ENCODE measurements around the gene DMBT1.
"Not testable (repeated sequence)": the region's sequence is repeated elsewhere in the genome, so short reads cannot be mapped to it uniquely, and the experiment has no call there.

Gene DMBT1

GRCh38 chr10:122571892-122572291, 11.3 kb downstream of the DMBT1 start:
- H3K27ac ChIP-seq, result no peak overlapping the region

GRCh38 chr10:122575776-122576175, 15.2 kb downstream of the DMBT1 start:
- H3K4me3 ChIP-seq, result no peak overlapping the region
- H3K27ac ChIP-seq, result no peak overlapping the region

More at GRCh38 chr10:122571892-122572291, 11.3 kb downstream of the DMBT1 start:
- no peak overlapping the region for H3K4me3 ChIP-seq

- Histone ChIP-seq H3K4me3 (no peak overlapping the region), H3K27ac (no peak overlapping the region)
Measured at GRCh38 chr10:122576291-122576690, 15.7 kb downstream of the DMBT1 start.

- no peak overlapping the region for H3K4me3 ChIP-seq
- no peak overlapping the region for H3K27ac ChIP-seq
Measured at GRCh38 chr10:122577311-122577885, 16.8 kb downstream of the DMBT1 start.

GRCh38 chr10:122586070-122586469, 25.5 kb downstream of the DMBT1 start:
- not testable (repeated sequence) for H3K4me3 ChIP-seq, H3K27ac ChIP-seq

GRCh38 chr10:122587098-122587760, 26.7 kb downstream of the DMBT1 start:
- Histone ChIP-seq H3K4me3 (no peak overlapping the region), H3K27ac (no peak overlapping the region)

GRCh38 chr10:122588381-122588780, 27.8 kb downstream of the DMBT1 start:
- Histone ChIP-seq H3K27ac (no peak overlapping the region), H3K4me3 (no peak overlapping the region)

GRCh38 chr10:122590153-122590552, 29.6 kb downstream of the DMBT1 start:
- Histone ChIP-seq H3K27ac (no peak overlapping the region), H3K4me3 (no peak overlapping the region)

- H3K27ac ChIP-seq, result no peak overlapping the region
- H3K4me3 ChIP-seq, result no peak overlapping the region
Measured at GRCh38 chr10:122591736-122592135, 31.2 kb downstream of the DMBT1 start.

GRCh38 chr10:122592161-122592560, 31.6 kb downstream of the DMBT1 start:
- Histone ChIP-seq H3K4me3 (no peak overlapping the region), H3K27ac (no peak overlapping the region)

GRCh38 chr10:122617476-122618270, 57.1 kb downstream of the DMBT1 start:
- H3K4me3 ChIP-seq, result no peak overlapping the region
- no peak overlapping the region for H3K27ac ChIP-seq

- no peak overlapping the region for H3K4me3 ChIP-seq
- no peak overlapping the region for H3K27ac ChIP-seq
Measured at GRCh38 chr10:122618461-122619165, 58.1 kb downstream of the DMBT1 start.

- not testable (repeated sequence) for H3K4me3 ChIP-seq, H3K27ac ChIP-seq
Measured at GRCh38 chr10:122620961-122621360, 60.4 kb downstream of the DMBT1 start.

GRCh38 chr10:122624546-122624945, 64.0 kb downstream of the DMBT1 start:
- Histone ChIP-seq H3K27ac (no peak overlapping the region), H3K4me3 (no peak overlapping the region)

- Histone ChIP-seq H3K27ac (no peak overlapping the region), H3K4me3 (no peak overlapping the region)
Measured at GRCh38 chr10:122630526-122630925, 70.0 kb downstream of the DMBT1 start.

- Histone ChIP-seq H3K27ac (no peak overlapping the region), H3K4me3 (no peak overlapping the region)
Measured at GRCh38 chr10:122632031-122632430, 71.5 kb downstream of the DMBT1 start.

- Histone ChIP-seq H3K4me3 (no peak overlapping the region), H3K27ac (no peak overlapping the region)
Measured at GRCh38 chr10:122632576-122632975, 72.0 kb downstream of the DMBT1 start.

- H3K4me3 ChIP-seq, result no peak overlapping the region
- H3K27ac ChIP-seq, result no peak overlapping the region
Measured at GRCh38 chr10:122636953-122637352, 76.4 kb downstream of the DMBT1 start.

- H3K27ac ChIP-seq, result no peak overlapping the region
- H3K4me3 ChIP-seq, result no peak overlapping the region
Measured at GRCh38 chr10:122637376-122637775, 76.8 kb downstream of the DMBT1 start.

GRCh38 chr10:122638106-122638505, 77.6 kb downstream of the DMBT1 start:
- Histone ChIP-seq H3K27ac (no peak overlapping the region), H3K4me3 (no peak overlapping the region)

Data from skin epidermis (tissue), 12 donors.